ENCODE results near the gene ARHGAP40.
"Not testable (repeated sequence)": the region's sequence is repeated elsewhere in the genome, so short reads cannot be mapped to it uniquely, and the experiment has no call there.

Gene ARHGAP40

DNA sequence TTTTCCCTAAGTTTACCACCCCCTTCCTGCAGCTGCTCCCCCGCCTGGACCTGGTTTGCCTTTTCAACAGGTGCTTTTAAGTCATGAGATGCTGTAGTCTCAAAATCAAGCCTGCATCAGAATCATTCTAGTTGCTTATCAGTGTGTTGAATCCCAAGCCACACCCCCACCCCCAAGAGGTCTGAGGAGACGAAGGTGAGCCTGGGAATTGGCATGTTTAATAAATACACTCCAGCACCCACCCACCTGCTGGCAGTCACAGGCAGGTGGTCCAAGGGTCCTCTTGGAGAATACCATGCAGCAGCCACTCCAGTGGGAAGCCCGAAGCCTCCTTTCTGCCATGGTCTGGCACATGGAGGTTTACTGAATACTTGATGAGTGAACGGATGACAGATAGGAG, 21.7 kb upstream of the ARHGAP40 start:
- Histone ChIP-seq H3K4me3 (no peak overlapping the region), H3K36me3 (replicated peaks) (peaks cover 16% of the 10 kb centered on the region), H3K9me3 (no peaks in the 10 kb centered on the region), H3K27me3 (ENCODE audit: low read depth) (no peaks in the 10 kb centered on the region), H3K4me1 (no peaks in the 10 kb centered on the region)
- no peak for DNase-seq (ENCODE audit: low spot score in 2 of 2)
- in situ Hi-C loops (cut with MboI; ENCODE audit: low sequenced_read_pairs), result no loop called here

DNA sequence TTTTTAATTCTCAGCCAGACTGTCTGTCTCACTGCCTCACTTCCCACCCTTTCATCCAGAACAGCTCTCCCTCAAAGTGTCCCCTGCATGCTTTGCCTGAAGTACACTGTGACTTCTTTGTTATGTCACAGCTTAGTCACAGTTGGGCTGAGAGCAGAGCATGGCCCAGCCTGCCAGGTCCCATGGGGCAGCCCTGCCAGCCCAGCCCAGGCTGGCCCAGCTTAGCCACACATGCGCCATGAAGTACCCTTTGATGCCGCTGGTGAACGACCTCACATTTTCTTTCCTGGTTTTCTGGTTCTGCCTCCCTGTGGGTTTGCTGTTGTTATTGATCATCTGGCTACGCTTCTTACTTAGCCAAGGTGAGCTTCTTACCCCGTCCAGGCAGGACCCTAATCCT, 20.6 kb upstream of the ARHGAP40 start, which contains the start of gene ADIG:
Gene ADIG, plus strand, starts transcription at position 185 of the 400 bp plus-strand sequence. Its CDS starts 54 bp downstream, at position 239.
- no peaks in the 10 kb centered on the region for H3K27me3 ChIP-seq (ENCODE audit: low read depth)
- in situ Hi-C loops (cut with MboI; ENCODE audit: low sequenced_read_pairs), result no loop called here
- H3K4me1 ChIP-seq, result no peaks in the 10 kb centered on the region
- no peak within 1 kb of the TSS for H3K4me3 ChIP-seq
- H3K9me3 ChIP-seq, result no peaks in the 10 kb centered on the region
- peaks cover 5% of the 10 kb centered on the region; the same call in 1 of the 2 replicates for H3K36me3 ChIP-seq (replicated peaks)
- DNase-seq (ENCODE audit: low spot score in 2 of 2), result no peak

DNA sequence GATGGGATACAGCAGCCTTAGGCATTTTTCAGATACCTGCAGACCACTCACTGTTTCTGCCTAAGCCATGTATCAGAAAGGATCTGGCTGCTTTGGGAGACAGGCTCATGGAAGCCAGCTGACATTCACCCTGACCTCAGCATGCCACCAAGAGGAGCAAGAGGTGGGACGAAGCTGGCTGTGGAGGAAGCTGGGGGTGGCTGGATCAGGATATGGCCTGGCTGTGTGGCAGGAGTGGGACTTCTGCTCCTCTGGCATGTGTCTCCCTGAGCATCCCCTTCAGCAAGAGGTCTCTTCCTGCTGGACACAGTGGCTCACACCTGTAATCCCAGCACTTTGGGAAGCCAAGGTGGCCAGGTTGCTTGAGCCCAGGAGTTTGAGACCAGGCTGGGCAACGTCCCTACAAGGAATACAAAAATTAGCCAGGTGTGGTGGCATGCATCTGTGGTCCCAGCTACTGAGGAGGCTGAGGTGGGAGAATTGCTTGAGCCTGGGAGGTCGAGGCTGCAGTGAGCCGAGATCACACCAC, 19.7 kb upstream of the ARHGAP40 start:
- DNase-seq (ENCODE audit: low spot score in 2 of 2), result no peak
- Histone ChIP-seq H3K36me3 (replicated peaks) (no peaks in the 10 kb centered on the region), H3K4me1 (no peaks in the 10 kb centered on the region), H3K27me3 (ENCODE audit: low read depth) (no peaks in the 10 kb centered on the region), H3K4me3 (no peak overlapping the region), H3K9me3 (no peaks in the 10 kb centered on the region)
- in situ Hi-C loops (cut with MboI; ENCODE audit: low sequenced_read_pairs), result no loop called here

DNA sequence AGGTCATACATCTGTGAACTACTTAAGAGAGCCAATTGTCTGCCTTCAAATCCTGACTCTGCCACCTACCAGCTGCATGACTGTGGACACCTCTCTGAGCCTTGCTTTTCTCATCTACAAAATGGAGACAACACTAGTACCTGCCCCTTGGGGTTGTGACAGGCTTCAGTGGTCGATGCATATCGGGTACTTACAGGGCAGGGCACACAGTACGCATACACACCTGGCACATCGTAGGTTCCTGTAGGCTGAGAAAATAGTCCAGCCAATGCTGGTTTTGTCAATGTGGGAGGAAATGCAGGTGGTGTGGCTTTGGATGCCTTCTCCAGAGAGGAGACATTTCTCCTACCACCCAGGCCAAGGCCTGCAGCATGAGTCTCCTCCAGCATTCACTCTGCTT, 18.3 kb upstream of the ARHGAP40 start:
- Histone ChIP-seq H3K4me1 (no peaks in the 10 kb centered on the region), H3K4me3 (no peak overlapping the region), H3K27me3 (ENCODE audit: low read depth) (no peaks in the 10 kb centered on the region), H3K9me3 (no peaks in the 10 kb centered on the region), H3K36me3 (replicated peaks) (no peaks in the 10 kb centered on the region)
- in situ Hi-C loops (cut with MboI; ENCODE audit: low sequenced_read_pairs), result no loop called here
- DNase-seq (ENCODE audit: low spot score in 2 of 2), result no peak

DNA sequence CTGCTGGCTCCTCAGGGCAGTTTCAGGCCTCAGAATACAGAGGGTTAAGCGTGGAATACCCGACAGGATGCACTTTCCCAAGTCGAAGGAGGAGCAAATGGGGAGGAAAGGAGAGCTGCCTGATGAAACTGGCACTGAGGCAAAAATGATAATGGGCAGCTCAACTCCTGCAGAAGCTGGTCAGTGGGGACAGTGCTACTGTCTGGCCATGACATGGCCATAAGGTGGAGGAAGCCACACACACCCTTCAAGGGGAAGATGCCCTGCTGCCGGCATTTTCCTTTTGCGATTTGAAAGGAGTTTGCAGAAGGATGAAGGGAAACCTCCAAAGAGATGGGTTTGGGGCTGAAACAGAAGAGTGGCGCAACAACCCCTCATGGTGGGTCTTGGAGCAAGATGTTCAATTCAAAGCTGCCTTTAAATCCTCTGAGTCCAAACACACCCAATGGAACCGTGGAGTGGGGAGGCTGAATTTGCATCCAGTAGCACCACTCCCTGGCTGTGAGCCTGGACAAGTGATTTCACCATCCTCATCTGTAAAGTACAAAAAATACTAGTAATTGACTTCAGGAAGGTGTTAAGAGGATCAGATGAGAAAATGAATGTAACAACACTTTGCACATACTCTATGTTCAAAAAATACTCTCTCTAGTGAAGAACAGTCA, 17.4 kb upstream of the ARHGAP40 start:
- no peak for DNase-seq (ENCODE audit: low spot score in 2 of 2)
- Histone ChIP-seq H3K9me3 (no peaks in the 10 kb centered on the region), H3K4me1 (no peaks in the 10 kb centered on the region), H3K27me3 (ENCODE audit: low read depth) (no peaks in the 10 kb centered on the region), H3K36me3 (replicated peaks) (no peaks in the 10 kb centered on the region), H3K4me3 (no peak overlapping the region)
- in situ Hi-C loops (cut with MboI; ENCODE audit: low sequenced_read_pairs), result no loop called here

DNA sequence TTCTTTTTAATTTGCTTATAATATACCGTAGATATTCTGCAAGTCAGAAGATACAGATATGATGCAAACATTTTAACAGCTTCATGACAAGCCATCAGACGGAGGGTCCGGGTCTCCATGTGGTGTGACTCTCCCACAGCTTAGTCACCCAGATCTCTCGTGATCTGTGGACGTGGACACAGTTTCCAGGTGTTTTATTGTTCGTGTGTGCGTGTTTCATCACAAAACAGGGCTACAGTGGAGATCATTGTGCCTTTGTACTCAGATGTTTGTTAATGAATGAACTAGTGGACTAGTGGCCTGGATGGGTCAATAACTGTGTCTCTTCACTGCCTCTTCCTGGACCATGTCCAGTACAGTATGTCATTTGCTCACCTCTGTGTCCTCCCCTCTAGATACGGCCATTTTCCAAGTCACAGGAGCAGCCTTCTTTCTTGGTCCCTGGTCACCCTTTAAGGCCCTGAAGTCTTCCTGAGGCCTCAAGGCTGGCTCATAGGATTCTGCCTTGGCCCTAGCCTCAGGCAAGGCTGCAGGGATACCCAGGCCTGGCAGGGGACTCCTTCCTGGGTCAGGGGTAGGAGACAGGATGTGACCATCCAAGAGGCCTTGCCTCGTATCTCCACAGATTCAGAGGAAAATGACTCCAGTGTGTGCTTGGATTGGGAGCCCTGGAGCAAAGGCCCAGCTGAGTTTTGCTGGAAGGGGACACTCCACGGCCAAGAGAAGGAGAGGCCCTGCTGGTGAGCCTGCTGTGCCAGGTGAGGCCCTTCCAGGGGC, 16.0 kb upstream of the ARHGAP40 start:
- Histone ChIP-seq H3K27me3 (ENCODE audit: low read depth) (no peaks in the 10 kb centered on the region), H3K4me1 (no peaks in the 10 kb centered on the region), H3K4me3 (no peak overlapping the region), H3K9me3 (no peaks in the 10 kb centered on the region), H3K36me3 (replicated peaks) (no peaks in the 10 kb centered on the region)
- no peak for DNase-seq (ENCODE audit: low spot score in 2 of 2)
- in situ Hi-C loops (cut with MboI; ENCODE audit: low sequenced_read_pairs), result no loop called here

DNA sequence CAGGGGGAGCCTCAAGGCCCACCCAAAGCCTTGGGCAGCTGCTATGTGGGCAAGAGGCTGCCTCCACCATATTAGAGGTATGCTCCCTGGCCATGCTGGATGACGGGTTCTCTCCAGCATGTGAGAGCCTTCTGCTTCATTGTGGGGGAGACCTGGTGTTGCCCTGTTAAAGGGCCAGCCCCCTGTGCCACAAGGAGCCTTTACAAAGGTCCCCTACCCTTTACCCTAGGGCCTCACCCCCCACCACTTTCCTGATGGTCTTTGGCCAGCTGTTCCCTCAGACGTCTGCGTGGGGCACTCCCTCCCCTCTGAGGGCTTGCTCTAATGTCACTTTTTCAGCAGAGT, 15.5 kb upstream of the ARHGAP40 start:
- Histone ChIP-seq H3K27me3 (ENCODE audit: low read depth) (no peaks in the 10 kb centered on the region), H3K4me3 (no peak overlapping the region), H3K9me3 (no peaks in the 10 kb centered on the region), H3K4me1 (no peaks in the 10 kb centered on the region), H3K36me3 (replicated peaks) (no peaks in the 10 kb centered on the region)
- no peak for DNase-seq (ENCODE audit: low spot score in 2 of 2)
- in situ Hi-C loops (cut with MboI; ENCODE audit: low sequenced_read_pairs), result no loop called here

DNA sequence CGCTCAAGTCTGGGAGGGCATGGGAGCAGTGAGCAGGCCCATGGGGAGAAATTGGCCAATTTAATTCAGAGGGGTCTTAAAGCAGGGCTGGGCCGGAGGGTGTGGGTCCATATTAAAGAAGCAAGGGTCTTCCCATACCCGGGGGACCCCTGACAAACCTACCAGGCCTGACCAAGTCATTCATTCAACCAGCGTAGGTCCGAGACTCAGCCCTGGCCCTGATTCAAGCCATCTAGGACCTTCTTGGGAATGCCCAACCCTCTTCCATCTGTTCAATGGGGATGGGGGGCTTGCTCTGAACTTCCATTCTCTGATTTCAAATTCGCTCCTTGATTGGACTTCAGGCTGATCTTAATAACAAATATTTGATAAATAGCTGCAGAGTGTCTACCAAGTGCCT, 13.3 kb upstream of the ARHGAP40 start:
- no peaks in the 10 kb centered on the region for H3K36me3 ChIP-seq (replicated peaks)
- in situ Hi-C loops (cut with MboI; ENCODE audit: low sequenced_read_pairs), result no loop called here
- no peak for DNase-seq (ENCODE audit: low spot score in 2 of 2)
- no peaks in the 10 kb centered on the region for H3K9me3 ChIP-seq
- H3K4me3 ChIP-seq, result no peak overlapping the region
- H3K4me1 ChIP-seq, result no peaks in the 10 kb centered on the region
- no peaks in the 10 kb centered on the region for H3K27me3 ChIP-seq (ENCODE audit: low read depth)

DNA sequence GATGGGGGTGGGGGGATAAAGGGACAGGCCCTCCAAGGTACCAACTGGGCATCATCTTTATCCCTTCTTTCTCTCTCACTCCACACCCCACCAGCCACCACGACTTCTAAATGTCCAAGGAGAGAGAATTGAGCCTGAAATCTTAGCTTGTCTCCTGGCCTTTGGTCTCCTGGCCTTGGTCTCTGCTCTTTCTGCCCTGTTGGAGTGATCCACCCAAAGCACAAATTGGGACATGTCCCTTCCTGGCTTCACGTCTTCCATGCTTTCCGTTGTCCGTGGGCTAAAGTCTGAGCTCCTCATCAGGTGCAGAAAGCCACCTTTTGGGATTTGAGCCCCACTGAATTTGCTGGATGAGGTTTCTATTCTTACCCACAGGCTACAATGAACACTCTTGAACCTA, 12.3 kb upstream of the ARHGAP40 start:
- in situ Hi-C loops (cut with MboI; ENCODE audit: low sequenced_read_pairs), result no loop called here
- Histone ChIP-seq H3K9me3 (no peaks in the 10 kb centered on the region), H3K4me1 (no peaks in the 10 kb centered on the region), H3K27me3 (ENCODE audit: low read depth) (no peaks in the 10 kb centered on the region), H3K36me3 (replicated peaks) (no peaks in the 10 kb centered on the region), H3K4me3 (no peak overlapping the region)
- DNase-seq (ENCODE audit: low spot score in 2 of 2), result no peak

DNA sequence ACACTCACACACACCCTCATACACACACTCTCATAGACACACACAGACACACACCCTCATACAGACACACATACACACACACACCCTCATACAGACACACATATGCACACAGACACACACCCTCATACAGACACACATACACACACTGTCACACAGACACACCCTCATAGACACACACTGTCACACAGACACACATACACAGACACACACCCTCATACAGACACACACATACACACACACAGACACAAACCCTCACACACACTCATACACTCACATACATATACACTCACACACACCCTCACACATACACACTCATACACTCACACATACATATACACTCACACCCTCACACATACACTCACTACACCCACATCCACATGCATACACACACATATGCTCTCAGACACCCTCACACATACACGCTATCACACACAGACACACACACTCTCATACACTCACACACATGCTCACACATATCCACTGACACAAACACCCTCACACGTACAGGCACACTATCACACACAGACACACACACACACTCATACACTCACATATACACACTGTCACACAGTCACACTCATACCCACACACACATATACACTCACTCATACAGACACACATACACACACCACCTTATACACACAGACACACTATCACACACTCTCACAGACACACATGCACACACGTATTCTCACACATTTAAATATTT, 11.5 kb upstream of the ARHGAP40 start:
- Histone ChIP-seq H3K4me3 (no peak overlapping the region), H3K4me1 (no peaks in the 10 kb centered on the region), H3K27me3 (ENCODE audit: low read depth) (no peaks in the 10 kb centered on the region), H3K36me3 (replicated peaks) (no peaks in the 10 kb centered on the region), H3K9me3 (no peaks in the 10 kb centered on the region)
- in situ Hi-C loops (cut with MboI; ENCODE audit: low sequenced_read_pairs), result no loop called here
- no peak for DNase-seq (ENCODE audit: low spot score in 2 of 2)

DNA sequence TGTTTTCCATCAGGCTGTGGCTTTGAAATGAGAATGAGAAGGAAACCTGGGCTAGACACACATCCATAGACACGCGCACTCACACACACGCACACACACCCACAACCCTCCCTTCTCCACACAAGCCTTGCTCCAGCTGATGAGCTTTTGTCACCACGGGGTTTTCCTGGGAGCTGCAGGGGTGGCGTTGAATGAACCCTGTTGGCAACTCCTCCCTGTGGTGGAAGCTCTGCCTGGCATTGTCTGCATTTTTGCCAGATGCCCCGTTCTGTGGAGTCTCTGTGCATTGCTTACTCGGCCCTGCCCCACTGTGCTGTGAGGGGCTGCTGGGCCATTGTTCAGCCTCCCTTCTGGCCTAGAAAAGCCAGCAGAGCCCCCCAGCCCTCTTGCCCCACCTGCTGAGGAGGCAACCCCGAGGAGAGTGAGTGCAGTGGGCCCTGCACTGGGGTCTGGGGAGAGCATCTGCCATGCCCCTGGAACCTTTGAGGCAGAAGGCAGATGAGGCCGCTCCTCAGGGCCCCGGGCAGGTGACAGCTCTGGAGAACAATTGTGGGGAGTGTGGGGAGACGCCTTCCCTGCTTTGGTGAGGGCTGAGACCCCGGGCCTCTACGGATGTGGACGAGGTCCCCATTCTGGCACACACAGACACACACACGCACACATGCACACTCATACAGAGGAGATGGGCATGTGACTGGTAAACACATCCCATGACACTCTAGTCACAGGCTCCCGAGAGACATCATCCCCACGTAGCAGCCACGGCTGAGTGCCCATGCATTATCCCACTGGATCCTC, 10.7 kb upstream of the ARHGAP40 start:
- no peaks in the 10 kb centered on the region for H3K36me3 ChIP-seq (replicated peaks)
- in situ Hi-C loops (cut with MboI; ENCODE audit: low sequenced_read_pairs), result no loop called here
- no peaks in the 10 kb centered on the region for H3K27me3 ChIP-seq (ENCODE audit: low read depth)
- H3K4me1 ChIP-seq, result no peaks in the 10 kb centered on the region
- no peak overlapping the region for H3K4me3 ChIP-seq
- no peaks in the 10 kb centered on the region for H3K9me3 ChIP-seq
- no peak for DNase-seq (ENCODE audit: low spot score in 2 of 2)

DNA sequence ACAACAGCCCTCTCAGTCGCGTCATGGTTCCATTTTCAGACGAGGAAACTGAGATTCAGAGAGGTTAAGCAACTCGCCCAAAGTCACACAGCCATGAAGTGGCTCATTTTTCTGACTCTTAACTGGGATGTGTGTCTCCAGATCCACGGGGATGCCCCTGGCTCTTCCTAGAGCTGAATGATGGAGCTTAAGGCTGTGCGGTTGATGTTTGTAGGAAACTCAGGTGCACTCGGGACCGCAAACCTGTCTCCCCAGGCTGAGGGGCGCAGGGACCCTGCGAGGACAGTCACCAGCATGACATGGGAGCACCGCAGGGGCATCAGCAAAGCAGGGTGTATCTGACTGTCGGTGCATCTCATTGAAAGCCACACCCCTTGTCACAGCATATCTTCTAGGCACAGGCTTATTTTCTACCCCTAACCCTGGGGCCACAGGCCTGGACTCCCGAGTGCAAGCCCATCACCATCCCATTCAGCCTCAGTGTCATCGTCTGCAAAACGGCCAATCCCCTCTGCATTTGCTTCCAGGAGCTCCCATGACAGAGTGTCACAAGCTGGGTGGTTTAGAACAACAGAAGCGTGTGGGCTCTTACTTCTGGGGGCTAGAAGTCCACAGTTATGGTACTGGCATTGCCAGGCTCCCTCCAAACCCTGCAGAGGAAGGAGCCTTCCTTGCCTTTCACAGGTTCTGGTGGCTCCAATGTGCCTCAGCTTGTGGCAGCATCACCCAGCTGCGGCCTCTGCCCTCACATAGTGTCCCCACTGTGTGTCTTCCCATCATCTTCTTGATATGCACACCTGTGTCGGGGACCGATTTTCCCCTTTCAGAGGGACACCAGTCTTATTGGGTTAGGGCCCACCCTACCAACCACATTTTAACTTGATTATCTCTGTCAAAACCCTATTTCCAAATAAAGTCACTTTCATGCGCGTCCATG, 9.9 kb upstream of the ARHGAP40 start:
- DNase-seq (ENCODE audit: low spot score in 2 of 2), result no peak
- in situ Hi-C loops (cut with MboI; ENCODE audit: low sequenced_read_pairs), result no loop called here
- Histone ChIP-seq H3K27me3 (ENCODE audit: low read depth) (no peaks in the 10 kb centered on the region), H3K36me3 (replicated peaks) (no peaks in the 10 kb centered on the region), H3K4me1 (no peaks in the 10 kb centered on the region), H3K9me3 (no peaks in the 10 kb centered on the region), H3K4me3 (no peak overlapping the region)

DNA sequence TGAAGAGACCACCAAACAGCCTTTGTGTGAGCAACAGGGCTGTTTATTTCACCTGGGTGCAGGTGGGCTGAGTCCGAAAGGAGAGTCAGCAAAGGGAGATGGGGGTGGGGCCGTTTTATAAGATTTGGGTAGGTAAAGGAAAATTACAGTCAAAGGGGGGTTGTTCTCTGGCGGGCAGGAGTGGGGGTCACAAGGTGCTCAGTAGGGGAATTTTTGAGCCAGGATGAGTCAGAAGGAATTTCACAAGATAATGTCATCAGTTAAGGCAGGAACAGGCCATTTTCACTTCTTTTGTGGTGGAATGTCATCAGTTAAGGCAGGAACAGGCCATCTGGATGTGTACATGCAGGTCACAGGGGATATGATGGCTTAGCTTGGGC, 9.2 kb upstream of the ARHGAP40 start:
- in situ Hi-C loops (cut with MboI; ENCODE audit: low sequenced_read_pairs); H3K4me1 ChIP-seq; H3K9me3 ChIP-seq; H3K36me3 ChIP-seq (replicated peaks); H3K27me3 ChIP-seq (ENCODE audit: low read depth); H3K4me3 ChIP-seq; DNase-seq (ENCODE audit: low spot score in 2 of 2): not testable (repeated sequence)
